Measurements from ENCODE around the gene SEMA4D. TPM values are rescaled to one million over a fixed set of nuclear protein-coding genes. Genes with fewer than 3 reads are reported as not detected.

SEMA4D gene
- total RNA-seq, 1 donor from 2014 or later = 13.5 TPM

GRCh38 chr9:89492586-89492985 is 5.3 kb downstream of the SEMA4D start:
- DNase-seq (ENCODE audit: low spot score in 2 of 2) = no peak
- Histone ChIP-seq H3K36me3 (no peaks in the 10 kb centered on the region), H3K27me3 (no peaks in the 10 kb centered on the region), H3K4me3 (no peak overlapping the region), H3K27ac (no peak overlapping the region), H3K9me3 (no peaks in the 10 kb centered on the region), H3K4me1 (peaks cover 0 to 4% of the 10 kb centered on the region in 2 donors)
- intact Hi-C loops (cut with DNase I) = no loop called here
- TF ChIP-seq, protein P1, sequence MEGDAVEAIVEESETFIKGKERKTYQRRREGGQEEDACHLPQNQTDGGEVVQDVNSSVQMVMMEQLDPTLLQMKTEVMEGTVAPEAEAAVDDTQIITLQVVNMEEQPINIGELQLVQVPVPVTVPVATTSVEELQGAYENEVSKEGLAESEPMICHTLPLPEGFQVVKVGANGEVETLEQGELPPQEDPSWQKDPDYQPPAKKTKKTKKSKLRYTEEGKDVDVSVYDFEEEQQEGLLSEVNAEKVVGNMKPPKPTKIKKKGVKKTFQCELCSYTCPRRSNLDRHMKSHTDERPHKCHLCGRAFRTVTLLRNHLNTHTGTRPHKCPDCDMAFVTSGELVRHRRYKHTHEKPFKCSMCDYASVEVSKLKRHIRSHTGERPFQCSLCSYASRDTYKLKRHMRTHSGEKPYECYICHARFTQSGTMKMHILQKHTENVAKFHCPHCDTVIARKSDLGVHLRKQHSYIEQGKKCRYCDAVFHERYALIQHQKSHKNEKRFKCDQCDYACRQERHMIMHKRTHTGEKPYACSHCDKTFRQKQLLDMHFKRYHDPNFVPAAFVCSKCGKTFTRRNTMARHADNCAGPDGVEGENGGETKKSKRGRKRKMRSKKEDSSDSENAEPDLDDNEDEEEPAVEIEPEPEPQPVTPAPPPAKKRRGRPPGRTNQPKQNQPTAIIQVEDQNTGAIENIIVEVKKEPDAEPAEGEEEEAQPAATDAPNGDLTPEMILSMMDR (IDR thresholded peaks at IDR 0.05) = no peak

DNA sequence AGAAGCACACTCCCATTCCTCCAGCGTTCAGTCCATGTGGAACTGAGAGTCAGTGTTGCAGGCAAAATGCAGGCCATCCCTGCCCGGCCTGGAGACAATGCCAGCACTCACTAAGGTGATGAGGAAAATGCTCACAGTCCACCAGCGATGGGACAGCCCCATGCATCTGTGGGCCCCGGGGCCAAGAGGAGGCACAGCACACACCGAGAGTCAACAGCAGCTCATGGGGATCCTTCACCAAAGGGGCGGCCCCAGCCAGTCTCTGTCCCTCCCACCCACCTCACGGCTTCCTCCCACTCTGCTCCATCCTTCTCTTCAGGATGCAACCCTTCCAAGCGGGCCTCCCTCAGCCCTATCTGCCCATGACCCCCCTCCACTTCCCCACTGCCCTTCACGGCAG is 6.2 kb downstream of the SEMA4D start:
- H3K27me3 ChIP-seq = no peaks in the 10 kb centered on the region
- TF ChIP-seq, protein P1 (IDR thresholded peaks at IDR 0.05) = no peak
- no peak overlapping the region for H3K4me3 ChIP-seq
- no peak for DNase-seq (ENCODE audit: low spot score in 2 of 2)
- no peaks in the 10 kb centered on the region for H3K36me3 ChIP-seq
- H3K4me1 ChIP-seq = peaks cover 0 to 2% of the 10 kb centered on the region in 2 donors
- intact Hi-C loops (cut with DNase I) = no loop called here
- no peak overlapping the region for H3K27ac ChIP-seq
- no peaks in the 10 kb centered on the region for H3K9me3 ChIP-seq

DNA sequence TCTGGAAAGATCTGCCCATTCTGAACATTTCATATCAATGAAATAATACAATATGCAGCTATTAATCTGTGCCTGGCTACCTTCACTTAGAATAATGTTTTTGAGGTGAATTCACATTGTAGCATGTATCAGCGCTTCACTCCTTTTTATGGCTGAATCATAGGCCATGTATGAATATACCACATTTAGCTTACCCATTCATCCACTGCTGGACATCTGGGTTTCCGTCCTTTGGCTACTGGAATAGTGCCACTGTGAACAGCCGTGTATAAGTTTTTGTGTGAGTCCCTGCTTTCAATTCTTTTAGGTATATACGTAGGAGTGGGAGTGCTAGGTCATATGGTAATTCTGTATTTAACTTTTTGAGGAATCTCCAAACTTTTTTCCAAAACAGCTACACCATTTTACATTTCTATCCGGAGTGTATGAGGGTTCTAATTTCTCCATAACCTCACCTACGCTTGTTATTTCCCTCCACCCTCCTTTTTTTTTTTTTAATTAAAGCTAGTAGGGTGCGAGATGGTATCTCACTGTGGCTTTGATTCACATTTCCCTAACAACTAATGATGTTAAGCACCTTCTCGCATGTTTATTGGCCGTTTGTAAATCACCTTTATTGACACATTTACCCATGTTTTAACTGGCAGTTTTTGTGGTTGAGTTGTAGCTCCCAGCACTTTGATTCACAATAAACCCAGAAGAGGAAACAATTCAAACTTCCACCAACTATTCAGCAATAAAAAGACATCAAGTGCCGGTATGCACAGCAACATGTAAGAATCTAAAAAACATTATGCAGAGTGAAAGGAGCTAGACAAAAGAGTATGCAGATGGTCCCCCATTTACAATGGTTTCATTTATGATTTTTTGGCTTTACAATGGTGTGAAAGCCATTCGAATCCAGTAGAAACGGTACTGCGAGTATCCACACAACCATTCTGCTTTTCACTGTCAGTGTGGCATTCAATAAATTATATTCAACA is 8.1 kb downstream of the SEMA4D start:
- H3K27me3 ChIP-seq = no peaks in the 10 kb centered on the region
- H3K4me1 ChIP-seq = no peaks in the 10 kb centered on the region
- H3K27ac ChIP-seq = no peak overlapping the region
- H3K4me3 ChIP-seq = no peak overlapping the region
- TF ChIP-seq, protein P1 (IDR thresholded peaks at IDR 0.05) = no peak
- intact Hi-C loops (cut with DNase I) = no loop called here
- H3K36me3 ChIP-seq = no peaks in the 10 kb centered on the region
- H3K9me3 ChIP-seq = no peaks in the 10 kb centered on the region
- no peak for DNase-seq (ENCODE audit: low spot score in 2 of 2)

GRCh38 chr9:89488936-89489335 is 9.0 kb downstream of the SEMA4D start:
- DNase-seq (ENCODE audit: low spot score in 2 of 2) = no peak
- no peak overlapping the region for H3K4me3 ChIP-seq
- intact Hi-C loops (cut with DNase I) = no loop called here
- H3K4me1 ChIP-seq = no peaks in the 10 kb centered on the region
- H3K9me3 ChIP-seq = no peaks in the 10 kb centered on the region
- TF ChIP-seq, protein P1 (IDR thresholded peaks at IDR 0.05) = no peak
- no peak overlapping the region for H3K27ac ChIP-seq
- no peaks in the 10 kb centered on the region for H3K36me3 ChIP-seq
- H3K27me3 ChIP-seq = no peaks in the 10 kb centered on the region

- DNase-seq (ENCODE audit: low spot score in 2 of 2) = no peak
- Histone ChIP-seq H3K27me3 (no peaks in the 10 kb centered on the region), H3K36me3 (no peaks in the 10 kb centered on the region), H3K9me3 (no peaks in the 10 kb centered on the region), H3K4me3 (no peak overlapping the region), H3K4me1 (no peaks in the 10 kb centered on the region), H3K27ac (no peak overlapping the region)
- TF ChIP-seq, protein P1 (IDR thresholded peaks at IDR 0.05) = no peak
- intact Hi-C loops (cut with DNase I) = no loop called here
Measured at GRCh38 chr9:89488131-89488530, 9.8 kb downstream of the SEMA4D start.

All from ascending aorta (tissue), 2 donors.